Cortex of kidney (tissue), 1 donor: ENCODE results near the gene SGF29.
A peak's percentile ranks its signal among the peaks of the same experiment; 100 is the strongest.
"Not testable (repeated sequence)": the region's sequence is repeated elsewhere in the genome, so short reads cannot be mapped to it uniquely, and the experiment has no call there.

Experiments used
- DNase-seq: peaks from one replicate; lab custom pipeline; 2025; lab: John Stamatoyannopoulos, UW

The SGF29 gene

DNA sequence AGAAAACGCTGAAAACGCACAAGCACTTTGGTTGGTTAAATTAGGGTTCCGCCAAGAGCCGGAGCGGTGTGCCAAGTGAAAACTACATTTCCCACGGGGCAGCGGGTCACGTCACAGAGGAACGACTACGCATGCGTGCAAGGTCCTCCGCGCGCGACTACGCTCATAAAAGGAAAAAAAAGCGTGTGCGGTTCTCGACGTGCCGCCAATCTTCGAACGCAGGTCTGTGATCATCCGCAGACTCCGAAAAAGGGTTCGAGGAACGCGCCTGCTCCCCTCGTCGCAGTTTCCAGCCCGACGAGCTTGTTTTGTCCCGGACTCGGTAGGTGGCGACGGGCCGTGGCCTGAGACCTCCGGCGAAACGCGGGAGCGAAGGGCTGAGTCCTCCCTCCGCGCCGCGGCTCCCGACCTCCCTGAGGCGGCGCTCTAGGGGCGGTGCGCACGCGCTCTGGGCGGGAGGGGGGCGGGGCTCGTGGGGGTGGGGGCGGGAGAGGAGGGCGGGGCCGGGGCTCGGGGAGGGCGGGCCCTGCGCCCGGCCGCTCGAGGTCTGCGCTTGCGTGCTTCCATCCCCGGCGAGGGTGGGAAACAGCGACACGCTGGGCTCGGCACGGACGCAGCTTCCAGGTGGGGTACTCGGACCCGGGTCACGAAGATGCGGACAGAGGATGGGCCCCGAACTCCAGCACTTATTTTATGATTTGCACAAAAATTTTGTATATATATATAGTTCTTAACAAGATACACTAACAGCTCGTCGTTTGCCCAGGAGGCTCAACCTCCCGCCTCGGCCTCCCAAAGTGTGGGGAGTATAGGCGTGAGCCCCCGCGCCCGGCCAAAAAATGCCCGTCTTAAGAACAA is at the start of gene SGF29:
Gene SGF29, plus strand, starts transcription at position 145 of the 858 bp plus-strand sequence. CDS start 27,150 bp downstream, outside the sequence.
- DNase-seq = peak; percentile 87

DNA sequence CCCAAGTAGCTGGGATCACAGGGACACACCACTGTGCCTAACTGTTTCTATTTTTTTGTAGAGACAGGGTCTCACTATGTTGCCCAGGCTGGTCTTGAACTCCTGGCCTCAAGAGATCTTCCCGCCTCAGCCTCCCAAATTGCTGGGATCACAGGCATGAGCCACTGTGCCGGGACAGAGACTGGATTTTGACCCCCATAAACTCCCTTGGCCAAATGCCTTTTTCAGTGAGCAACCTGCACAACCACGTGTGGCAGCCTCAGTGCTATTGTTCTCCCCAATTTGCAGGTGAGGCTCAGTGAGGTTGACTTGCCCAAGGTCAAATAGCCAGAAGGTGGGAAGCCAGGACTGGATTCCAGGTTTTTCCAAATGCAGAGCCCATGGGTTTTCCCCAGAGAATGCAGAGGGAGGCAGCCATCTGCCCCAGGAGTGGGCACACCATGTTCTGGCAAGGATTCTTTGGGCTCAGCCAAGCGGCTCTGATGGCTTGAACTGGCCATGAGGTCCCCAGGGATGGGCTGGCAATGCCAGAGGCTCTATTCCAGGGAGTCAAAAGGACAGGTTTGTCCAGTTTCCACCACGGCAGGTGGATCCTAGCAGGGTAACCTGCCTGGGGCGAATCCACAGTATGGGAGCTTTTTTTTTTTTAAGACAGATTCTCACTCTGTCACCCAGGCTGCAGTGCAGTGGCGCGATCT is 48.9 kb upstream of the SGF29 start:
- DNase-seq = no peak

- no peak for DNase-seq
Measured at GRCh38 chr16:28505489-28506137, 48.1 kb upstream of the SGF29 start.

DNA sequence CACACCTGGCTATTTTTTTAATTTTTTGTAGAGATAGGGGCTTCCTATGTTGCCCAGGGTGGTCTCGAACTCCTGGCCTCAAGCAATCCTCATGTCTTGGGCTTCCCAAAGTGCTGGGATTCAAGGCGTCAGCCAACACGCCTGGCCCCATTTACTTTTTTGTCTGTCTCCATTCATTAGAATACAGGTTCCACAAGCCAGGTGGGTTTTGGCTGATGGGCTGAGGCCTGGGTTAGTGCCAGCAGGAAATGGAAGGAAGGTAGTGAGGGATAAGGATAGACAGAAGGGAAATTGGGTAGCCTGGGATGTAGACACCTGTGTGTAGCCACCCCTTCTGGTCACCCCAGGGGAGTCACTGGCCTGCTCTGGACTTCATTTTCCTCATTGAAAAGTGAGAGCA is 42.7 kb upstream of the SGF29 start:
- no peak for DNase-seq

GRCh38 chr16:28511801-28512789 is 41.6 kb upstream of the SGF29 start:
- DNase-seq = no peak

DNA sequence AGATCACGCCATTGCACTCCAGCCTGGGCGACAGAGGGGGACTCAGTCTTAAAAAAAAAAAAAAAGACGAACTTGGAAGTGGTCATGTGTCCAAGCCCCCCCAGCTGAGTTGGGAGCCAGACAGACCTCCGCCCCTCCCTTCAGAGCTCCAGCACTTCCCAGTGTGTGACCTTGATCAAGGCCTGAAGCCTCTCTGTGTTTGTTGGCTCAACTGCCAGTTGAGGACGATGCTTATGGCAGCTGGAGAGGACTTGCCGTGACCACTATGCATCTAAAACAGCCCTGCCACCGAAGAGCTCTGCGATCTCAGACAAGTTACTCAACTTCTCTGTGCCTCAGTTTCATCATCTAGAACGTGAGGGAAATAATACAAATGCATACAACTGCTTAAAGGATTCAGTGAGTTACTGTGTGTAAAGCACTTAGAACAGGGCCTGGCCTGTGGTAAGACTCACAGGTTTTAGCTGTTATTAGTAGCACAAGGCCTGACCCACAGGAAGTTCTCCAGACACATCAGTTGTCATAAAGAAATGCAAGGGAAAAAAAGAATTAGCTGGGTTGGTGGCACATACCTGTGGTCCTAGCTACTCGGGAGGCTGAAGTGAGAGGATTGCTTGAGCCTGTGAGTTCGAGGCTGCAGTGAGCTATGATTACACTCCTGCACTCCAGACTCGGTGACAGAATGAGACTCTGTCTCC is 40.1 kb upstream of the SGF29 start:
- DNase-seq = no peak

- DNase-seq = no peak
Measured at GRCh38 chr16:28514246-28514645, 39.5 kb upstream of the SGF29 start.

DNA sequence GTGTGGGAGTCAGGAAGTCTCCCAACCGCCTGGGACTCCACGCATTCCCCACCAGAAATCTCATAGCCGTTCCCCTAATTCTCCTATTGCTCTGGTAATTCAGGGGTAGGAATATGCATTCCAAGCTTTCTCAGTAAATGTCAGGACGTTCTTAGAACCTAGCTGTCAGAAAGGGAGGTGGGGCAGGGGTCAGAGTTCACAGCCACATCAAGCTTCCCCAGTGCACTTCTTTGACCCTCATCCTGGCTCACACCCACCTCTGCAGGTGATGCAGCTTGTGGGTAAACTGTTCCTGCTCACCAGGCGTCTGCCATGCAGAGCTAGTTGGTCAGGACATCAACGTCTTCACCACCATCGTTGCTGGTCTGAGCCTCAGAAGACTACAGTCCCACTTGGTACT is 33.0 kb upstream of the SGF29 start:
- no peak for DNase-seq

DNA sequence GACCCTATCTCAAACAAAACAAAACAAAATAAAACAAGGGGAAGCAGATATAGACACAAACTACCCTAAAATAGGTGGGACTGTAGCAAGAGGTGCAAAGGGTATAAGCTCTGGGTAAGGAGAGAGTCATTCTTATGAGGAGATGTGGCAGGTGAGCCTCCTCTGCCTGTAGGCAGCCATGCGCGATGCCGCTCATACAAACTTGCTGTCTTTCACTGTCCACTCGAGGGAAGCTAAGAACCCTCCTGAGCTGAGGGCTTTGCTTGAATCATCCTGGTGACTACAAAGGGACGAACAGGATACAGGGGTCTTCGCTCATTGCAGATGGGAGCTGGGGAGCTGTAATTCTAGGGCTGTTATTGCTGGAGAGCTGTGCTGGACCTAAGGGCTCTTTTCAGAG is 32.3 kb upstream of the SGF29 start:
- DNase-seq = no peak

GRCh38 chr16:28522792-28523191 is 30.9 kb upstream of the SGF29 start:
- no peak for DNase-seq

DNA sequence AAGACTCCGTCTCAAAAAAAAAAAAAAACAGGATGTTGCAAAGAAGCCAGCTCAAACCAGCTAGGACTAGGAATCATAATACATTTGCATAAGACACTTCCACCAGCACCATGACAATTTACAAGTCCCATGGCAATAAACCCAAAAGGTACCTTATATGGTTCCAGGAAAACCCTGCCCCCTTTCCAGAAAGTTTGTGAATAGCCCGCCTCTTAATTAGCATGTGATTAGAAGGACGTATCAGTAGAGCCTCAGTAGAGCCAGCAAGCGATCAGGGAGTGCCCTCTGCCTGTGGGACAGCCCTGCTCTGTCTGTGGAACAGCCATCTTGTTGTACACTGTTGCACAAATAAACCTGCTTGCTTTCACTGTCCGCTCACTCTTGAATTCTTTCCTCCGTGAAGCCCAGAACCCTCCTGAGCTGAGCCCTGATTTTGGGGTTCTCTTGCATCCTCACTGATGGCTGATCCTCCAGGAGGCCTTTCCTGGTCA is 29.0 kb upstream of the SGF29 start:
- no peak for DNase-seq

GRCh38 chr16:28526201-28527099 is 27.3 kb upstream of the SGF29 start:
- no peak for DNase-seq

- not testable (repeated sequence) for DNase-seq
Measured at GRCh38 chr16:28527100-28527785, 26.5 kb upstream of the SGF29 start.

- no peak for DNase-seq
Measured at GRCh38 chr16:28527985-28528384, 25.7 kb upstream of the SGF29 start.

DNA sequence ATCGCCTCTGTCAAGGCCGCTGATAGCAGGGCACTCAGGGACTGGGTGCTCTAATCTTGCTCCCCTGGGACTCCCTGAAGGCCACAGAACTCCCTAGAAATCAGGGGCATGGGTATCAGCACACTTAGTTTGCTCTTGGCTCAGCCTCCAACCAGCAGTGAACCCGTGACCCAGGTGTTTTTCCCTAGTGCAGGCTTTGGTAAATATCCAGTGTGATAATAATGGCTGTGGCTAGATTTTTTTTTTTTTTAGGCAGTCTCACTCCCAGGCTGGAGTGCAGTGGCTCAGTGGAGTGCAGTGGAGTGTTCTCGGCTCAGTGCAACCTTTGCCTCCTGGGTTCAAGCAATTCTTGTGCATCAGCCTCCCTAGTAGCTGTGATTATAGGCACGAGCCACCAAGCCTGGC is 25.3 kb upstream of the SGF29 start:
- no peak for DNase-seq

DNA sequence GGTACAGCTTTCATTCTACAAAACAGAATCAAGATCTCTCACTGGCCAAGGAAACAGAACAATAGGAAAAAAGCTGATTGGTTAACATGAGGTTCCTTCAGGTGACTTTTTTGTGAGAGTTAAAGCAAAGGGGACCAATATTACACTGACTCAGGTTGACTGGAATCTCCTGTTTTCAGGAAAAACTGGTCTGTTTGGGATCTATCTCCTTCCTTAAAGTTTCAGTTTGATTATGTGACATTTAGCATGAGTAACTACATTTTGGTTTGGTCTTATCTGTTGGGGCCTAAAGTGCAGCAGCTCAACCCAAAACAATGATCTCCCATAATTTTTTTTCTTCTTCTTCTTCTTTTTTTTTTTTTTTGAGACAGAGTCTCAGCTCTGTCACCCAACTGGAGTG is 24.6 kb upstream of the SGF29 start:
- DNase-seq = no peak

GRCh38 chr16:28531777-28532744 is 21.7 kb upstream of the SGF29 start:
- DNase-seq = no peak
